ENCODE results near the gene PRXL2B. TPM values are rescaled to one million over a fixed set of nuclear protein-coding genes. Genes with fewer than 3 reads are reported as not detected.

Gene PRXL2B
- total RNA-seq, 1 experiment from 2014 or later = 40.7 TPM

DNA sequence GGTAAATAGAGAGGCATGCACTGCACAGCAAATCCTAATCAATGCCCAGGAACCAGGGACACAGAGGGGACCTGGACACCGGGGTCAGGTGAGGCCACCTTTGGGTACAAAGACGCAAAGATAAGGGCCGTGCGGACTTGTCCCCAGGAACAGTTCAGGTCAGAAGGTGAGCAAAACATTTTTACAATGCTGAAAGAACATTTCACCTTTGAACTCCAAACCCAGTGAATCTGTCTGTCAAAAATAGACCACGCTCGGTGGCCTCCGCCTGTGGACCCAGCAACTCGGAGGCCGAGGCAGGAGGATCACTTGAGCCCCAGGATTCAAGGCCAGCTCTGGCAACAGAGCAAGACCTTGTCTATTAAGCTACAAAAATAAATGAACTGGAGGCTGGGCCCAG is 15.2 kb upstream of the PRXL2B start:
- no peak overlapping the region for H3K4ac ChIP-seq (ENCODE audit: low read depth, low read length)
- H2BK5ac ChIP-seq (ENCODE audit: insufficient read length, low read length) = no peak overlapping the region
- H3K27me3 ChIP-seq (ENCODE audit: insufficient read depth, low read length) = no peaks in the 10 kb centered on the region
- no peak overlapping the region for H3K56ac ChIP-seq (ENCODE audit: insufficient read length, low read depth, low read length)
- no peaks in the 10 kb centered on the region for H3K79me2 ChIP-seq (ENCODE audit: insufficient read depth, low read length)
- no peak overlapping the region for H3K23ac ChIP-seq (ENCODE audit: insufficient read length, low read depth, low read length)
- H2BK15ac ChIP-seq (ENCODE audit: low read depth, low read length) = no peak overlapping the region
- no peak overlapping the region for H3K14ac ChIP-seq (ENCODE audit: insufficient read depth, low read length)
- H3K9ac ChIP-seq (ENCODE audit: extremely low read depth, insufficient read length, low read length) = no peak overlapping the region
- Mint-ChIP-seq H3K36me3 (ENCODE audit: insufficient read depth in 1 of 3, low read depth in 3 of 3) (peaks cover 0 to 3% (median 3%) of the 10 kb centered on the region in 3 experiments; a peak in 4 of 7 replicates), H3K9me3 (peaks cover 8 to 16% of the 10 kb centered on the region in 2 experiments), H3K4me1 (no peaks in the 10 kb centered on the region), H3K27me3 (ENCODE audit: low read depth) (peaks cover 17% of the 10 kb centered on the region), H3K4me3 (no peak overlapping the region), H3K27ac (no peak overlapping the region; a peak in 1 of 7 replicates)
- WGBS (ENCODE audit: extremely low coverage, insufficient read length, low lambda C conversion rate) = no CpG with 5 or more reads among the region's 9 CpGs
- H2BK20ac ChIP-seq (ENCODE audit: low read depth, low read length, poor library complexity, severe bottlenecking) = no peak overlapping the region
- no peak overlapping the region for H4K5ac ChIP-seq (ENCODE audit: insufficient read length, low read depth, low read length)
- no peak overlapping the region for H4K91ac ChIP-seq (ENCODE audit: insufficient read length, low read depth, low read length)
- H3K27ac ChIP-seq (ENCODE audit: insufficient read length, low read depth, low read length) = no peak overlapping the region
- no peaks in the 10 kb centered on the region for H3K23me2 ChIP-seq (ENCODE audit: insufficient read length, low read depth, low read length, poor library complexity, severe bottlenecking)
- H3K18ac ChIP-seq (ENCODE audit: insufficient read length, low read depth, low read length) = no peak overlapping the region
- H2BK120ac ChIP-seq (ENCODE audit: low read depth, low read length, poor library complexity, severe bottlenecking) = no peak overlapping the region
- H2AFZ ChIP-seq (ENCODE audit: low read length) = no peak overlapping the region
- DNase-seq = no peak
- no peak overlapping the region for H2BK12ac ChIP-seq (ENCODE audit: insufficient read length, low read depth, low read length)
- TF ChIP-seq, protein P1, sequence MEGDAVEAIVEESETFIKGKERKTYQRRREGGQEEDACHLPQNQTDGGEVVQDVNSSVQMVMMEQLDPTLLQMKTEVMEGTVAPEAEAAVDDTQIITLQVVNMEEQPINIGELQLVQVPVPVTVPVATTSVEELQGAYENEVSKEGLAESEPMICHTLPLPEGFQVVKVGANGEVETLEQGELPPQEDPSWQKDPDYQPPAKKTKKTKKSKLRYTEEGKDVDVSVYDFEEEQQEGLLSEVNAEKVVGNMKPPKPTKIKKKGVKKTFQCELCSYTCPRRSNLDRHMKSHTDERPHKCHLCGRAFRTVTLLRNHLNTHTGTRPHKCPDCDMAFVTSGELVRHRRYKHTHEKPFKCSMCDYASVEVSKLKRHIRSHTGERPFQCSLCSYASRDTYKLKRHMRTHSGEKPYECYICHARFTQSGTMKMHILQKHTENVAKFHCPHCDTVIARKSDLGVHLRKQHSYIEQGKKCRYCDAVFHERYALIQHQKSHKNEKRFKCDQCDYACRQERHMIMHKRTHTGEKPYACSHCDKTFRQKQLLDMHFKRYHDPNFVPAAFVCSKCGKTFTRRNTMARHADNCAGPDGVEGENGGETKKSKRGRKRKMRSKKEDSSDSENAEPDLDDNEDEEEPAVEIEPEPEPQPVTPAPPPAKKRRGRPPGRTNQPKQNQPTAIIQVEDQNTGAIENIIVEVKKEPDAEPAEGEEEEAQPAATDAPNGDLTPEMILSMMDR (conservative IDR thresholded peaks at IDR 0.05) = no peak
- no peaks in the 10 kb centered on the region for H4K20me1 ChIP-seq (ENCODE audit: control insufficient read depth, insufficient read depth, insufficient read length)
- no peak overlapping the region for H3T11ph ChIP-seq (ENCODE audit: low read length)
- no peak overlapping the region for H2AK5ac ChIP-seq (ENCODE audit: insufficient read length, low read length)
- no peak overlapping the region for H4K8ac ChIP-seq (replicated peaks; ENCODE audit: insufficient read length, low read depth, low read length)
- H3K9me3 ChIP-seq (ENCODE audit: control insufficient read depth, low read depth, low read length) = no peaks in the 10 kb centered on the region
- H3K4me1 ChIP-seq (ENCODE audit: insufficient read depth, low read length) = no peaks in the 10 kb centered on the region
- H3K79me1 ChIP-seq (ENCODE audit: insufficient read depth, low read depth, low read length, poor library complexity, severe bottlenecking) = no peaks in the 10 kb centered on the region
- no peak overlapping the region for H3K4me2 ChIP-seq (ENCODE audit: insufficient read depth, insufficient read length, low read length)
